GM18499 (cell line): ENCODE data around the gene SPDEF.

Source experiments
- ATAC-seq: cut with Tn5 transposase; IDR thresholded peaks from one replicate; pipeline ENCODE4 v1.9.1; 2021; ENCODE audit warnings: moderate number of reproducible peaks; ENCODE audit not compliant: insufficient read depth, unreplicated experiment

SPDEF gene

GRCh38 chr6:34547701-34548644 lies 8.2 kb downstream of the SPDEF start:
- no peak for ATAC-seq

- no peak for ATAC-seq
Observed at GRCh38 chr6:34546551-34547321, 9.4 kb downstream of the SPDEF start.

- no peak for ATAC-seq
Observed at GRCh38 chr6:34544776-34545471, 11.2 kb downstream of the SPDEF start.

GRCh38 chr6:34544052-34544604 lies 12.0 kb downstream of the SPDEF start:
- no peak for ATAC-seq

- ATAC-seq = no peak
Observed at GRCh38 chr6:34543421-34543820, 12.7 kb downstream of the SPDEF start.

GRCh38 chr6:34540841-34541240 lies 15.3 kb downstream of the SPDEF start:
- no peak for ATAC-seq

GRCh38 chr6:34540222-34540621 lies 15.9 kb downstream of the SPDEF start:
- no peak for ATAC-seq

- no peak for ATAC-seq
Observed at GRCh38 chr6:34539181-34539580, 16.9 kb downstream of the SPDEF start.

GRCh38 chr6:34538581-34538980 lies 17.5 kb downstream of the SPDEF start:
- no peak for ATAC-seq

GRCh38 chr6:34537922-34538550 lies 18.1 kb downstream of the SPDEF start:
- ATAC-seq = no peak

- no peak for ATAC-seq
Observed at GRCh38 chr6:34536959-34537848, 18.9 kb downstream of the SPDEF start.

GRCh38 chr6:34536251-34536958 lies 19.7 kb downstream of the SPDEF start:
- ATAC-seq = no peak

GRCh38 chr6:34535646-34536045 lies 20.5 kb downstream of the SPDEF start:
- no peak for ATAC-seq

- ATAC-seq = no peak
Observed at GRCh38 chr6:34535199-34535598, 20.9 kb downstream of the SPDEF start.

- no peak for ATAC-seq
Observed at GRCh38 chr6:34534656-34535055, 21.5 kb downstream of the SPDEF start.

- ATAC-seq = no peak
Observed at GRCh38 chr6:34534146-34534545, 22.0 kb downstream of the SPDEF start.

GRCh38 chr6:34532230-34532629 lies 23.9 kb downstream of the SPDEF start:
- no peak for ATAC-seq

GRCh38 chr6:34531580-34532201 lies 24.4 kb downstream of the SPDEF start:
- ATAC-seq = no peak
